NCI-H526 (cell line): Measurements from ENCODE around the gene SUGT1.
"Not testable (repeated sequence)": the region's sequence is repeated elsewhere in the genome, so short reads cannot be mapped to it uniquely, and the experiment has no call there.

Source experiments
- DNase-seq, 2 experiments: peaks; one replicate each; lab custom pipeline; 2025; lab: John Stamatoyannopoulos, UW

SUGT1 gene

DNA sequence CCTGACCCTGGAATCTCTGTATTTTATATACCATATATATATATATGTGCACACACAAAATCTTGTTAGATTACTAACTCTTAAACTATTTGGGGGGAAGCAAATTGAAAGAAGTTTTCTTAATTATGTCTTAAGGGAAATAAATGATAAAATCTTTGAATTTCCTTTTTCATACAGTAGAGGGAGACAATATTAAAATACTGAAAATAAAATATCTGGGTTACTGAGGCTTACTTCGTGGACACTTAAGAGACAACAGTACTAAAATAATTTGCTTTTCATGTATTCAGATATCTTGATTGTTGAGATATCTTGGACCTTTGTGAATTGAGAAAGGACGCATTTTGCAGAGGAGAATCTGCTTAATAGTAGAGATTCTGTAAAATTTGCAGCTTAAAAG, 17.0 kb downstream of the SUGT1 start:
- DNase-seq, result no peak

GRCh38 chr13:52670726-52671125, 18.1 kb downstream of the SUGT1 start:
- no peak for DNase-seq

GRCh38 chr13:52673465-52673864, 20.8 kb downstream of the SUGT1 start:
- no peak for DNase-seq

GRCh38 chr13:52677823-52678222, 25.2 kb downstream of the SUGT1 start:
- DNase-seq, result no peak

- not testable (repeated sequence) for DNase-seq
Observed at GRCh38 chr13:52685806-52686205, 33.2 kb downstream of the SUGT1 start.

- DNase-seq, result no peak
Observed at GRCh38 chr13:52686376-52686775, 33.7 kb downstream of the SUGT1 start.

- DNase-seq, result no peak
Observed at GRCh38 chr13:52695856-52696255, 43.2 kb downstream of the SUGT1 start.

GRCh38 chr13:52696566-52696965, 43.9 kb downstream of the SUGT1 start:
- DNase-seq, result no peak

- DNase-seq, result no peak
Observed at GRCh38 chr13:52701728-52702465, 49.3 kb downstream of the SUGT1 start.

- DNase-seq, result no peak
Observed at GRCh38 chr13:52703482-52703881, 50.8 kb downstream of the SUGT1 start.

GRCh38 chr13:52706081-52706480, 53.4 kb downstream of the SUGT1 start:
- DNase-seq, result peak in 1 of 2 experiments; percentile 21

GRCh38 chr13:52707375-52707774, 54.7 kb downstream of the SUGT1 start:
- DNase-seq, result peak; percentile 62 to 76

DNA sequence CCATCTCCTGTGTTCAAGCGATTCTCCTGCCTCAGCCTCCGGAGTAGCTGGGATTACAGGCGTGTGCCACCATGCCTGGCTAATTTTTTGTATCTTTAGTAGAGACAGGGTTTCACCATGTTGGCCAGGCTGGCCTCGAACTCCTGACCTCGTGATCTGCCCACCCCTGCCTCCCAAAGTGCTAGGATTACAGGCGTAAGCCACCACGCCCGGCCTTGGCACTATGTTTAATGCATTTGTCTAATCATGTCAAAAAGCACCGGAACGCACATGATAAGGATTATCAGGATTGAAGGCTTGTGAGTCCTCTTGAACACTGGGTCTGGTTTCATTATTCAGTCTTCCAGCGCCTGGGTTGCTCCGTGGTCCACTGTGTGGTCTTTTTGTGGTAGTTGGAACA, 55.6 kb downstream of the SUGT1 start:
- not testable (repeated sequence) for DNase-seq

- no peak for DNase-seq
Observed at GRCh38 chr13:52711286-52711685, 58.6 kb downstream of the SUGT1 start.

- peak; percentile 11 to 13 for DNase-seq
Observed at GRCh38 chr13:52712385-52712784, 59.7 kb downstream of the SUGT1 start.

- no peak for DNase-seq
Observed at GRCh38 chr13:52713894-52714293, 61.3 kb downstream of the SUGT1 start.

DNA sequence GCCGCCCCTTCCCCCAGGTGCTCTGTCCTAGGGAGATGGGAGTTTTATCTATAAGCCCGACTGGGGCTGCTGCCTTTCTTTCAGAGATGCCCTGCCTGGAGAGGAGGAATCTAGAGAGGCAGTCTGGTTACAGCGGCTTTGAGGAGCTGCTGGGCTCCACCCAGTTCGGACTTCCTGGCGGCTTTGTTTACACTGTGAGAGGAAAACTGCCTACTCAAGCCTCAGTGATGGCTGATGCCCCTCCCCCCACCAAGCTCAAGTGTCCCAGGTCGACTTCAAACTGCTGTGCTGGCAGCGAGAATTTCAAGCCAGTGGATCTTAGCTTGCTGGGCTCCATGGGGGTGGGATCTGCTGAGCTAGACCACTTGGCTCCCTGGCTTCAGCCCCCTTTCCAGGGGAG, 68.3 kb downstream of the SUGT1 start:
- DNase-seq, result peak in 1 of 2 experiments; percentile 21

- not testable (repeated sequence) for DNase-seq
Observed at GRCh38 chr13:52721356-52721755, 68.7 kb downstream of the SUGT1 start.

DNA sequence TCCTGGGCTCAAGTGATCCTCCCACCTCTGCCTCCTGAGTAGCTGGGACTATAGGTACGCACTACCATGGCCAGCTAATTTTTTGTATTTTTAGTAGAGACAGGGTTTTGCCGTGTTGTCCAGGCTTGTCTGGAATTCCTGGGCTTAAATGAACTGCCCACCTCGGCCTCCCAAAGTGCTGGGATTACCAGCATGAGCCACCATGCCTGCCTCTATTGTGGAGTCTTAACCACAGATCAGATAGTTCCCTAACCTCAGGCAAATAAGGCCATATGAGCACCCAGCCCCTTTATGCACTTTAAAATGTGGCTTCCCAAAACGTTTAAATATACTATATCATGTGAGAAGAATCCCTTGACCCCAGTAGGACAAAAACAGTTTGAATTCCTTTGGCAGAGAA, 70.5 kb downstream of the SUGT1 start:
- DNase-seq, result no peak

- DNase-seq, result no peak
Observed at GRCh38 chr13:52725302-52725701, 72.7 kb downstream of the SUGT1 start.

DNA sequence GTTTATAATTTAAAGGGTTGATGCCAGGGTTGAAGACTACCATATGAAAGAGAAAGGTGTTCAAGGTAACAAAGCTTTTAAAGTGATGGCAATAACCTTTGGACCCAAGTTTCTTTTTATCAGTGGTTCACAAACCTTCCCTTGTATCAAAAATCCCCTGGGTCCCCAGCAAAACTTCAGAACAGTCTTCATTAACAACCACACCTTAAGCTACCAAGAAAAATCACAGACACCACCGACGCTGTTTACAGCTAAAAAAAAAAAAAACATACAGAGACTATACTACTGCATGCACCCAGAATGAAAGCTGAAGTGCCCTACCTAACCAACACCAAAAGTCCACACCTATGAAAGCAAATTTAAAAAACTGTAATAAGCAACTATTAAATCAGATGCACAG, 73.6 kb downstream of the SUGT1 start:
- DNase-seq, result no peak

- no peak for DNase-seq
Observed at GRCh38 chr13:52734075-52734623, 81.5 kb downstream of the SUGT1 start.

DNA sequence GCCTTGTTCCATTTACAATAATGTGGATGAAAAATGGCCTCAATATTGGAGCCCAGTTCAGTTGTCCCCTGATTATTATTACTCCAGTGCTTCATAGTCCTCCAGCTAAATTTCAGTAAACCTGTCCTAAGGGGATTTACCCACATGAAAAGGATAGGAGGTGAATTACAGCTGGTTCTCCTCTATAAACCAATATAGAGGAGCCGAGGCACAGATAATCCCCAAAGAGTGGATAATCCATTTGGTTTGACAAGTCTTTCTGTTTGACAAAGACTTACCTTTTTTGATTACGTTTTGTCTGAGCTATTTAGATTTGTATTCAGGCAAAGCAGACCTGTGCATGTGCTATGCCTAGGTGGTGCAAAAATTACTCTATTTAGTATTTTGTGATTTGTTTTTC, 84.3 kb downstream of the SUGT1 start:
- DNase-seq, result no peak

GRCh38 chr13:52737451-52737850, 84.8 kb downstream of the SUGT1 start:
- DNase-seq, result peak; percentile 76 to 86
